Ishikawa (cell line): ENCODE data around the gene WFDC1.

ENCODE experiments used
- CEBPB ChIP-seq: IDR thresholded peaks from 2 replicates; pipeline ENCODE4 v1.6.1; 2012
- CREB1 ChIP-seq: IDR thresholded peaks from 2 replicates; pipeline ENCODE4 v1.6.1; 2012; ENCODE audit warnings: low read depth
- EGR1 ChIP-seq: IDR thresholded peaks from 2 replicates; pipeline ENCODE4 v1.6.1; 2012
- EP300 ChIP-seq: IDR thresholded peaks from 2 replicates; pipeline ENCODE4 v1.6.1; 2012; ENCODE audit warnings: borderline replicate concordance
- FOXM1 ChIP-seq: IDR thresholded peaks from 2 replicates; pipeline ENCODE4 v1.6.1; 2012; ENCODE audit warnings: low read depth, borderline replicate concordance
- NFIC ChIP-seq: IDR thresholded peaks from 2 replicates; pipeline ENCODE4 v1.6.1; 2012
- RAD21 ChIP-seq: IDR thresholded peaks from 2 replicates; pipeline ENCODE4 v1.6.1; 2012; ENCODE audit warnings: low read depth
- TAF1 ChIP-seq: IDR thresholded peaks from 2 replicates; pipeline ENCODE4 v1.6.1; 2012; ENCODE audit warnings: low read depth, mild to moderate bottlenecking
- TCF12 ChIP-seq: IDR thresholded peaks from 2 replicates; pipeline ENCODE4 v1.6.1; 2012; ENCODE audit warnings: low read depth
- TEAD4 ChIP-seq: IDR thresholded peaks from 2 replicates; pipeline ENCODE4 v1.6.1; 2012
- USF1 ChIP-seq: IDR thresholded peaks from 2 replicates; pipeline ENCODE4 v1.6.1; 2012
- YY1 ChIP-seq: IDR thresholded peaks from 2 replicates; pipeline ENCODE4 v1.6.1; 2012; ENCODE audit warnings: low read depth
- ZBTB7A ChIP-seq: IDR thresholded peaks from 2 replicates; pipeline ENCODE4 v1.6.1; 2012; ENCODE audit warnings: low read depth
- TF ChIP-seq, protein P1 (sequence below): IDR thresholded peaks from 2 replicates; pipeline ENCODE4 v1.6.1; 2012
- TF ChIP-seq, protein P2 (sequence below): IDR thresholded peaks from 2 replicates; pipeline ENCODE4 v1.6.1; 2012; ENCODE audit warnings: low read depth, mild to moderate bottlenecking

Gene WFDC1

GRCh38 chr16:84318091-84318975, 23.7 kb downstream of the WFDC1 start:
- TF ChIP-seq YY1 (no peak), USF1 (no peak), NFIC (no peak), CEBPB (no peak), TAF1 (no peak), EGR1 (no peak), RAD21 (no peak), CREB1 (no peak), TCF12 (no peak), FOXM1 (no peak)
- TF ChIP-seq, protein P1, sequence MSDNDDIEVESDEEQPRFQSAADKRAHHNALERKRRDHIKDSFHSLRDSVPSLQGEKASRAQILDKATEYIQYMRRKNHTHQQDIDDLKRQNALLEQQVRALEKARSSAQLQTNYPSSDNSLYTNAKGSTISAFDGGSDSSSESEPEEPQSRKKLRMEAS: no peak
- TF ChIP-seq, protein P2, sequence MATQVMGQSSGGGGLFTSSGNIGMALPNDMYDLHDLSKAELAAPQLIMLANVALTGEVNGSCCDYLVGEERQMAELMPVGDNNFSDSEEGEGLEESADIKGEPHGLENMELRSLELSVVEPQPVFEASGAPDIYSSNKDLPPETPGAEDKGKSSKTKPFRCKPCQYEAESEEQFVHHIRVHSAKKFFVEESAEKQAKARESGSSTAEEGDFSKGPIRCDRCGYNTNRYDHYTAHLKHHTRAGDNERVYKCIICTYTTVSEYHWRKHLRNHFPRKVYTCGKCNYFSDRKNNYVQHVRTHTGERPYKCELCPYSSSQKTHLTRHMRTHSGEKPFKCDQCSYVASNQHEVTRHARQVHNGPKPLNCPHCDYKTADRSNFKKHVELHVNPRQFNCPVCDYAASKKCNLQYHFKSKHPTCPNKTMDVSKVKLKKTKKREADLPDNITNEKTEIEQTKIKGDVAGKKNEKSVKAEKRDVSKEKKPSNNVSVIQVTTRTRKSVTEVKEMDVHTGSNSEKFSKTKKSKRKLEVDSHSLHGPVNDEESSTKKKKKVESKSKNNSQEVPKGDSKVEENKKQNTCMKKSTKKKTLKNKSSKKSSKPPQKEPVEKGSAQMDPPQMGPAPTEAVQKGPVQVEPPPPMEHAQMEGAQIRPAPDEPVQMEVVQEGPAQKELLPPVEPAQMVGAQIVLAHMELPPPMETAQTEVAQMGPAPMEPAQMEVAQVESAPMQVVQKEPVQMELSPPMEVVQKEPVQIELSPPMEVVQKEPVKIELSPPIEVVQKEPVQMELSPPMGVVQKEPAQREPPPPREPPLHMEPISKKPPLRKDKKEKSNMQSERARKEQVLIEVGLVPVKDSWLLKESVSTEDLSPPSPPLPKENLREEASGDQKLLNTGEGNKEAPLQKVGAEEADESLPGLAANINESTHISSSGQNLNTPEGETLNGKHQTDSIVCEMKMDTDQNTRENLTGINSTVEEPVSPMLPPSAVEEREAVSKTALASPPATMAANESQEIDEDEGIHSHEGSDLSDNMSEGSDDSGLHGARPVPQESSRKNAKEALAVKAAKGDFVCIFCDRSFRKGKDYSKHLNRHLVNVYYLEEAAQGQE: no peak

- TF ChIP-seq CEBPB (no peak), RAD21 (no peak), EGR1 (no peak), EP300 (no peak), YY1 (no peak), ZBTB7A (no peak), TEAD4 (no peak), TAF1 (no peak), USF1 (no peak), FOXM1 (no peak), NFIC (no peak), TCF12 (no peak), CREB1 (no peak)
- TF ChIP-seq, protein P1: no peak
- TF ChIP-seq, protein P2: no peak
These were observed 24.6 kb downstream of the WFDC1 start for GRCh38 chr16:84319146-84319760.

DNA sequence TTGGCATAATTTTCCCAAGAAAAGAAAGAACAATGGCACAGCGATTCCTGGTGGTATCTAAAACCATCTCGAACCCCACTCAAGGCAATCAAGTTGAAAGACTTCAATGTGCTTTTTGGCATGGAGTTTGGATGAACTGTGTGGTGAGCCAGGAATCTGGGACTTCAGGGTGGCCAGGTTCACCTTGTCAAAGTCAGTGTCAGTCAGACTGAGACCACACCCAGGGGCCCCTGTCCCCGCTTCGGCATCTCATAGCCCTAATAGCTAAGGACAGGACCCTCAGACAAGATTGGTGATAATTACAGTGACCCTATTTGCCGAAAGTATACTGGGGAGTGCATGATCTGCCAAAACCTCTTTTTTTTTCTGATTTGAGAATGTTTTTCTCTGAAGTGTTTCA, 25.8 kb downstream of the WFDC1 start:
- TF ChIP-seq CREB1: no peak
- no peak for TF ChIP-seq ZBTB7A
- no peak for TF ChIP-seq TAF1
- TF ChIP-seq YY1: no peak
- TF ChIP-seq TCF12: no peak
- TF ChIP-seq, protein P1: no peak
- TF ChIP-seq CEBPB: no peak
- TF ChIP-seq TEAD4: no peak
- TF ChIP-seq, protein P2: no peak
- TF ChIP-seq NFIC: no peak
- TF ChIP-seq RAD21: no peak
- TF ChIP-seq FOXM1: no peak
- no peak for TF ChIP-seq EP300
- TF ChIP-seq EGR1: no peak
- no peak for TF ChIP-seq USF1
